Adipocyte (in vitro differentiated cells): ENCODE data around the gene ZNF451.

Experiments
- DNase-seq: peaks from one replicate; pipeline ENCODE4 v3.0.0-alpha.2; 2015; ENCODE audit warnings: low read depth
- H3K27me3 ChIP-seq: replicated peaks from 2 replicates; pipeline ENCODE4 v1.7.0; 2013; ENCODE audit warnings: mild to moderate bottlenecking, low read length, moderate library complexity; ENCODE audit not compliant: control insufficient read depth, insufficient read depth
- H3K36me3 ChIP-seq: 2 replicates; pipeline ENCODE4 v1.7.0; 2013; ENCODE audit warnings: low read length, mild to moderate bottlenecking, moderate library complexity; ENCODE audit not compliant: control insufficient read depth, insufficient read depth, severe bottlenecking
- H3K4me1 ChIP-seq: 2 replicates; pipeline ENCODE4 v1.7.0; 2013; ENCODE audit warnings: mild to moderate bottlenecking, low read length, moderate library complexity; ENCODE audit not compliant: control insufficient read depth, insufficient read depth
- H3K4me3 ChIP-seq: 2 replicates; pipeline ENCODE4 v1.7.0; 2013; ENCODE audit warnings: mild to moderate bottlenecking, low read length, moderate library complexity
- H3K9ac ChIP-seq: 2 replicates; pipeline ENCODE4 v1.7.0; 2013; ENCODE audit warnings: mild to moderate bottlenecking, low read length, moderate library complexity
- H3K9me3 ChIP-seq: 2 replicates; pipeline ENCODE4 v1.7.0; 2013; ENCODE audit warnings: mild to moderate bottlenecking, low read length, moderate library complexity; ENCODE audit not compliant: control insufficient read depth

The ZNF451 gene

DNA sequence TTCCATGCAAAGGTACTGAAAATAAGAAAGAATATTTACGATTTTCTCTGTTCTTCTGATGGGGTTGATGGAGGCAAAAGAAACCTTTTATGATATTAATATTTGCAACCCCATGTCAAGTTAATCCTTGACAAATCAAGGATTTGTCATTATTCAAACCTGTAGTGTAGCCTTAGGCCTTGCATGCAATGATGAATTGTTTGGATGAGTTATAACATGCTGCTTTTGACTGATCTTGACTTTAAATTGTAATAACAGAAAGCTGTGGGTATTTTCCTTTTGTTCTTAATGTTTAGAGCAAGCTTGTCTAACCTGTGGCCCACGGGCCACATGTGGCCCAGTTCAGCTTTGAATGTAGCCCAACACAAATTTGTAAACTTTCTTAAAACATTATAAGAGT lies 69.1 kb downstream of the ZNF451 start:
- peaks cover 10% of the 10 kb centered on the region for H3K4me1 ChIP-seq
- H3K4me3 ChIP-seq: no peak overlapping the region
- H3K9ac ChIP-seq: no peak overlapping the region
- peaks cover 68% of the 10 kb centered on the region for H3K36me3 ChIP-seq
- no peak for DNase-seq
- no peaks in the 10 kb centered on the region for H3K27me3 ChIP-seq
- peaks cover 2% of the 10 kb centered on the region for H3K9me3 ChIP-seq

GRCh38 chr6:57162028-57162427 lies 72.0 kb downstream of the ZNF451 start:
- Histone ChIP-seq H3K9ac (no peak overlapping the region), H3K4me1 (peaks cover 5% of the 10 kb centered on the region), H3K9me3 (peaks cover 19% of the 10 kb centered on the region), H3K4me3 (no peak overlapping the region), H3K36me3 (peaks cover 66% of the 10 kb centered on the region), H3K27me3 (no peaks in the 10 kb centered on the region)
- peak; percentile 47 for DNase-seq

DNA sequence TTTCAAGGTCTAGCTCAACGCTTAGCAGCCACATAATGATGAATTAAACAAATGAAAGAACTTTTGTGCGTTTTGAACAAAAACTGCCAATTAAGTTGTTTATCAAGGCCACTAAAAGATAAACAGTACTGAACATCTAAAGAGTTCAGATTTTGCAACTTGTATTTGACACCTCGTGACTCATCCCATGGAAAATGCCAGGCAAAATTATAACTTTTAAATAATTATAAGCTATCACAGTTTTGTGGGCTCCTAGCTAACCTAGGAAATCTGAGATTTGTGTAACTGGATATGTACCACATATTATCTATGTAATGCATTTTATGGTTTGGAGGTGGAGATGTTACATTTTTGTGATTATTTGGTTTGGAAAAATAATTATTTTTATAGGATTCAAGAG lies 72.5 kb downstream of the ZNF451 start:
- Histone ChIP-seq H3K4me3 (no peak overlapping the region), H3K36me3 (peaks cover 66% of the 10 kb centered on the region), H3K9ac (no peak overlapping the region), H3K27me3 (no peaks in the 10 kb centered on the region), H3K9me3 (peaks cover 19% of the 10 kb centered on the region), H3K4me1 (peaks cover 5% of the 10 kb centered on the region)
- DNase-seq: peak; percentile 46

GRCh38 chr6:57163956-57164355 lies 74.0 kb downstream of the ZNF451 start:
- no peak overlapping the region for H3K4me3 ChIP-seq
- H3K9ac ChIP-seq: no peak overlapping the region
- peaks cover 56% of the 10 kb centered on the region for H3K36me3 ChIP-seq
- no peak for DNase-seq
- no peaks in the 10 kb centered on the region for H3K27me3 ChIP-seq
- H3K4me1 ChIP-seq: peaks cover 5% of the 10 kb centered on the region
- peaks cover 19% of the 10 kb centered on the region for H3K9me3 ChIP-seq

GRCh38 chr6:57165080-57165479 lies 75.1 kb downstream of the ZNF451 start:
- Histone ChIP-seq H3K4me3 (no peak overlapping the region), H3K27me3 (no peaks in the 10 kb centered on the region), H3K9me3 (peaks cover 19% of the 10 kb centered on the region), H3K36me3 (peaks cover 61% of the 10 kb centered on the region), H3K4me1 (peaks cover 5% of the 10 kb centered on the region), H3K9ac (no peak overlapping the region)
- DNase-seq: no peak

GRCh38 chr6:57172136-57173055 lies 82.4 kb downstream of the ZNF451 start, which contains the start of gene BAG2:
Gene BAG2 (plus strand): TSS chr6:57172326. CDS start chr6:57172698, 372 bp downstream.
- peaks cover 21% of the 10 kb centered on the region for H3K4me1 ChIP-seq
- peak; percentile 89 for DNase-seq
- peak within 1 kb of the TSS; percentile 96 for H3K9ac ChIP-seq
- no peaks in the 10 kb centered on the region for H3K9me3 ChIP-seq
- H3K4me3 ChIP-seq: peak within 1 kb of the TSS; percentile 91
- peaks cover 10% of the 10 kb centered on the region for H3K36me3 ChIP-seq
- no peaks in the 10 kb centered on the region for H3K27me3 ChIP-seq

GRCh38 chr6:57173056-57173885 lies 83.3 kb downstream of the ZNF451 start:
- DNase-seq: peak; percentile 60
- H3K27me3 ChIP-seq: no peaks in the 10 kb centered on the region

DNA sequence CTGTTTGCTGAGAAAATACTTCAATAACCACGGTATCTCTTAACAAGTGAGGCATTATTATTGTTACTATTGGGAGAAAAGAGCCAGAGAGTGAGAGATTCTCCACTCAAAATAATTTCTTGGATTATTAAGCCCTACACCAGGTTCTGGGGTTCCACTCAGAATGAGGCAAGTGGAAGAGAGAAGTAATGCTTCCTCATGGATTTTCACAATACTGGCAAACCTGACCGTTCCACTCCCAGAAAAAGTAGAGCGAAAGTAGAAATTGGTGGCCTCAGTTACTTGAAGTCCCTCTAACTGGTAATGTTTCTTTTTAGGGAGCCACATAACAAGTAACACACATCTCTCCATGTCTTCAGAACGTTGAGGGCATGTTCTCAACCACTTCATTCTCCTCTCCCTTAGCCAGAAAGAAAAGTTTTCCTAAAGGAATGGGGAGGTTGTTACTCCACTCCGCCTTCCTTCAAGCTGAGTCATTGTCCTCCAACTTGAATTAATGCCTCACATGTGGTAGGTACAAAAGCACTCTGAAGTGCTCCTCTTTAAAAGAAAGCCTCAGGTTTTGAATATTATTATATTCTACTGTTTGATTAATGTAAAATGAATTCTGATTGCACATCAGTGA lies 84.0 kb downstream of the ZNF451 start:
- peak overlapping the region; percentile 91 for H3K4me3 ChIP-seq
- peak; percentile 84 for DNase-seq

More at GRCh38 chr6:57173056-57173885, 83.3 kb downstream of the ZNF451 start:
- Histone ChIP-seq H3K4me3 (peak overlapping the region; percentile 91), H3K9me3 (no peaks in the 10 kb centered on the region), H3K4me1 (peaks cover 28% of the 10 kb centered on the region), H3K9ac (peak overlapping the region; percentile 96), H3K36me3 (peaks cover 5% of the 10 kb centered on the region)

DNA sequence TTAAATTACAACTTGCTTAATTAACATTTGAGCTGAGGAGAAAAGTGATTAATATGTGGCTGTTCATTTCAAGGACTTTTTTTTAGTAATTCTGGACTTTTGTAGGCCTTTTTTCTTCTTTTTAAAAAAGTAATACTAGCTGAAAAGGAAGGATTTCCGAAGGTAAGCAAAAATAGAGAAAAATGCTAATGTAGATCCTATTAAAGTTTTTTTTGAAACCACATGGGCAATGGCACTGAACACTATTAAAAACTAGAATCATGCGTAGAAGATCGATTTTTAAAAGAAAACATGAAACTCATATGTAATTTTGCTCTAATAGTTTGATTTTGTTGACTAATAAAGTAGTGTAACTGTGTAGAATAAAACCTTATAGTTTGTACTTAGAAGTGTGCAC lies 84.5 kb downstream of the ZNF451 start:
- Histone ChIP-seq H3K27me3 (no peaks in the 10 kb centered on the region), H3K36me3 (peaks cover 5% of the 10 kb centered on the region), H3K9ac (peak overlapping the region; percentile 96), H3K9me3 (no peaks in the 10 kb centered on the region), H3K4me1 (peaks cover 33% of the 10 kb centered on the region), H3K4me3 (peak overlapping the region; percentile 91)
- DNase-seq: no peak

More for the DNA sequence above, 84.0 kb downstream of the ZNF451 start:
- Histone ChIP-seq H3K4me1 (peaks cover 33% of the 10 kb centered on the region), H3K9ac (peak overlapping the region; percentile 96), H3K9me3 (no peaks in the 10 kb centered on the region), H3K36me3 (peaks cover 5% of the 10 kb centered on the region), H3K27me3 (no peaks in the 10 kb centered on the region)

DNA sequence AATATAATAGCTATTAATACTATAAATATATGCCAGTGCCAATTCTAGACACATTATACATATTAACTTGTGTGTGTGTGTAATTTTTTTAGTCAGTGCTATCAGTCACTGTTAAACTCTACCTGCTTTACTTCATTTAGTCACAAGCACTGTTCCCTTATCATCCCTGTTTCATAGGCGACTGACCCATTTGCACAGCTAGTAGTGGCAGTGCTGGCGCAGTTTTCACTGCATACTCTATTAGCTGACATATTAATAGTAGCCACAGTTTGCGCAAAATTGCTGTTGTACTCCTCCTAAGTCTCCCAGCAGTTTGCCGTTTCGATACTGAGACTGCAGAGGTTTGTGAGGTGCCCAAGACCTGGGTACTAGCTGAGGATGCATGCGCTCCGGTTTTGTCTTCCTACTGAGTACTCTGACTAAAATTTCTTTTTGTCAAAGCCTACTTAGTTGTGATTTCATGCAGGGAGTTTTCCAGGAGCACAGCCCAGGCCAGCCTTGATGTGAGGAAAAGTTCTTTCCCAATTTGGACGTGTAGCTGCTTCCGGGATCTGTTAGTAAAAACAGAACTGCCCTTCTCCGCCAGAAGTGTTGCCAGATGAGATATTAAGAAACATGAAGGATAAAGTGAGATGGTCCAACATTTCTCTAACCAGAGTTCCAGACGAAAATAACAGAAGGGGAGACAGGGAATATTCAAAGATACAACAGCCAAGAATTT lies 87.7 kb downstream of the ZNF451 start:
- H3K36me3 ChIP-seq: peaks cover 11% of the 10 kb centered on the region
- H3K9ac ChIP-seq: peak overlapping the region; percentile 75
- H3K27me3 ChIP-seq: no peaks in the 10 kb centered on the region
- DNase-seq: no peak
- no peaks in the 10 kb centered on the region for H3K9me3 ChIP-seq
- H3K4me1 ChIP-seq: peaks cover 34% of the 10 kb centered on the region
- H3K4me3 ChIP-seq: peak overlapping the region; percentile 72
